ENCODE results near the gene FHOD1.

The FHOD1 gene

DNA sequence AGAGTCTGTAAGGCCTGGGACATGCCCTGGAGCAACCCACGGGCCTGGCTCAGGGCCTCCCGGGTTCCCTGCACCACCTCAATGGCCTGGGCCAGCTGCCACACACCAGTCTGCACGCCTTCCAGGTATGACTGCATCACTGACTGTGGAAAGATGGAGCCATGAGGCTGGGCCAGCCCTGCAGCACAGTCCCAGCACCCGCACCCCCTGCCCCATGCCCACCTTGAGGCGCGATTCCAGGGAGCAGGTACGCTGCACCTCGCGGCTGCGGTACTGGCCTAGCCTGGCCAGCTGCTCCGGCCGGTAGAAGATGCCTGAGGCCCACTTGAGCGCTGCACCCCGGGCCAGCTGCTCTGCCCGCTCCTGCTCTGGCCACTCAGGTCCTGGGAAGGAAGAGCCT lies 58.5 kb downstream of the FHOD1 start:
- no peak for FAIRE-seq

DNA sequence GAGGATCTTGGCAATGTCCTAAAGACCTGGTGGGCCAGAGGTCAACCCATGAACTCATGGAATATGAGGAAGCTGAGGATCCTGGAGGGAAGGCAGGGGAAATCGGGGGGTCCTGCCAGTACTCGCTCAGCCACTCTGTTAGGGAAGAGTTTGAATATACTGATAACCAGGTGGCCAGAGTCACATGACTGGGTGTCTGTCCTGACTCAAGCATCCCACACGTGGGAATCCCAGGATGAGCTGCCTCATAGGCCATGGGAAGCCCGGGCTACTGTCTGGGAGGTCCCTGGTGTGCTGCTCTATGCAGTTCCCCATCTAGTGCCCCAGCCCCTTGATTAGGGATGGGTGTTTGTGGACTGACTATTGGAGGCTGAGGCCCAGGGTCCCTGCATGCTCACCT lies 59.0 kb downstream of the FHOD1 start:
- FAIRE-seq, result no peak

DNA sequence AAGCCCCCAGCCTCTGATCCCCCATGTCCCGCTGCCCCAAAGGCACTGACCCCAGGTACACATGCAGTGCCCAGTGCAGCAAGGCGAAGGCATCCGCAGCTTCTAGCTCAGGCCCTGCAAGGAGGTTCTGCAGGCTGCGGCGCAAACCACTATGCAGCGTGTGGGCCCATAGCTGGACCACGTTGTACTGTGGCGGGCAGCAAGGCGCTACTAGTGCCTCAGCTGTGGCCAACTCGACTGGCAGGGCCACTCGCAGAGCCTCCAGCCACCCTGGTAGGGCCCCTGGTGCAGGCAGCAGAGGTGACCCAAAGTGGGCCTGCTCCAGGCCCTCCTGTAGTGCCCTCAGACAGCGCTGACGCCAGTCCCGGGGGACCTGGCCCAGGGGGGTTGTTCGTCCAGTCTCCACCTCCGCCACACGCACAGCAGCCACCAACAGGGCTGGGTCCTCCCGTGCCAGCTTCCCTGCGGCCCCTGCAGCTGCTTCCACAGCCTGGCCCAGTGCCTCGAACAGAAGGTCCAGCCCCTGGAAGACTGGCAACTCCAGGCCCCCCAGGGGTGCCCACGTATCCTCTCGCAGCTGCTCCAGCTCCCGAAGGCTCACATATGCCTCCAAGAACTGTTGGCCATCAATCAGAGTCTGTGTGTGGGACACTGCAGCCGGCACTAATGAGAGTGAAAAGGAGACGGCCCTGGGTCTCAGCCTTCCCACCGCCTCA lies 59.9 kb downstream of the FHOD1 start:
- FAIRE-seq, result no peak

DNA sequence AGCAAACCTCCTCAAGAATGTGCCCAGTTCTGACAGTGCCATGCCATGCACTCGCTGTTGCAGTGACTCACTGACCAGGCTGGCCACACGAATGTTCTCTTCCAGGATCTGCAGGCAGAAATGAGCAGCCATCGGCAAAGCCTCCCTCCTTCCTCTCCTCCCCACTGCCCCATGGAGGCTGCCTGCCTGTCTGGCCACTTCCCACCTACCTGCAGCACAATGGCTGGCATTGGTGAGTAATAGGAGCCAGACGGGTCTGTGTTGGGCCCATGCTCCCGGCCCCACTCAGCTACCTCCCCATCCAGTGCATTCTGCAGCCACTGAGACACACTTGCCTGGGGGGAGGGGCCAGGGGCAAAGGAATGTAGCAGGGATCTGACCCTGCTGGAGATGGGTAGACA lies 60.7 kb downstream of the FHOD1 start:
- no peak for FAIRE-seq

GRCh38 chr16:67185651-67186134 lies 61.6 kb downstream of the FHOD1 start:
- no peak for FAIRE-seq

GRCh38 chr16:67184995-67185650 lies 62.2 kb downstream of the FHOD1 start:
- no peak for FAIRE-seq

- no peak for FAIRE-seq
Measured at GRCh38 chr16:67184453-67184994, 62.8 kb downstream of the FHOD1 start.

- peak; percentile 95 for FAIRE-seq
Measured at GRCh38 chr16:67183627-67184452, 63.4 kb downstream of the FHOD1 start, which contains the start of gene MATCAP1. TSS of gene MATCAP1 (minus strand) at chr16:67183963. CDS start at chr16:67180610, 3,353 bp downstream.

- FAIRE-seq, result no peak
Measured at GRCh38 chr16:67183284-67183626, 64.0 kb downstream of the FHOD1 start.

- no peak for FAIRE-seq
Measured at GRCh38 chr16:67182288-67182687, 65.0 kb downstream of the FHOD1 start.

GRCh38 chr16:67181346-67181745 lies 65.9 kb downstream of the FHOD1 start:
- FAIRE-seq, result no peak

DNA sequence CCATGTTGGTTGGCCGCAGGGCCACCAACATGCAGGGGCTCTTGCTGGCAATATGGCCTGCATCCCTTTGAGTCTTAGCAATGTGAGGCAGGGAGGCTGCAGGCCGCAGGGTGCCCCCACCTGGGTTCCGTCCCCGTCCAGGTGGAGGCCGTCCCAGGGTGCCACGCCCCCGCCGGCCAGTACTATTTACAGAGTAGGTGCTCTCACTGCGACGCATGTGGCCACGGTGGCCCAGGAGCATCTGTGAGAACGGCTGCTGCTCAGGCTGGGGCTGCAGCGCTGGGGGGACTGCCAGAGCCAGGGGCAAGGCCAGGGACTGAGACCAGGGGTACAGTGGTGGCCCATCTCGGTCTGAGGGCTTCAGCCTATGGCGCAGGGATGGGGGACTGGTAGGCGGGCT lies 67.1 kb downstream of the FHOD1 start:
- no peak for FAIRE-seq

- no peak for FAIRE-seq
Measured at GRCh38 chr16:67179421-67180080, 67.7 kb downstream of the FHOD1 start.

Measured in A204.1 (cell line).